ENCODE data around the gene GALNT9.

DNA sequence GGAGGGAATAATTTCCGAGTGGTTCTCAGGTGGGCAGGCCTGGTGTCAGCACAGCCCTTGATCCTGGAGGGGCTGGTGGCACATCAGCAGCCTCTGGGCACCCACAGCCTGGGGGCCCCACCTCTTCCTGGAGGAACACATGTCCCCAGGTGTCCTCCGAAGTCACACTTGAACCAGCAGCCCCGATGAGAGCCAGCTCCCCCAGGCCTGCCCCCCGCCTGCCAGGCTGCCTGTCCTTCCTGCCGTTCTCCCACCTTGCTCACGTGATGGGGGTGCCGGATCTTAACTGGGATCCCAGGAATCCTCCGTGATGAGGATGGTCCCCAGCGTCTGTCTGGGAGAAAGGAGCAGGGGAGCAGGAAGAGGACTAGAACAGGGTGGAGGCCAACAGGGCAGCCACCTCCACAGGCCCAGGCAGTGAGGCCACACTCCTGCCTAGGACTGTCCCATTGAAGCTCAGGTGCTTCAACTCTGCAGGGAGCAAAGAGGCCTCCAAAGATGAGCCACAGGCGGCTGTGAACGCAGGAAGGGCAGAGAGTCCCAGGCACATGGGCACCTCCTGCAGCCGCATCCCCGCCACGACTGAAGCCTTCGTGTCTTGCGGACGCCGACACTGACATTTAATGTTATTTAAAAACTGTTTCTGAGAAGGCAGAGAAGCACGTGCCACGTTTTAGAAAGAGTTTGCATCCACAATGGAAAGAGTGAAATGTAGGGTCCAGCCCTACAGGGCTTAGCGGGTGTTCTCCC lies 77.5 kb downstream of the GALNT9 start:
- TF ChIP-seq, protein P1, sequence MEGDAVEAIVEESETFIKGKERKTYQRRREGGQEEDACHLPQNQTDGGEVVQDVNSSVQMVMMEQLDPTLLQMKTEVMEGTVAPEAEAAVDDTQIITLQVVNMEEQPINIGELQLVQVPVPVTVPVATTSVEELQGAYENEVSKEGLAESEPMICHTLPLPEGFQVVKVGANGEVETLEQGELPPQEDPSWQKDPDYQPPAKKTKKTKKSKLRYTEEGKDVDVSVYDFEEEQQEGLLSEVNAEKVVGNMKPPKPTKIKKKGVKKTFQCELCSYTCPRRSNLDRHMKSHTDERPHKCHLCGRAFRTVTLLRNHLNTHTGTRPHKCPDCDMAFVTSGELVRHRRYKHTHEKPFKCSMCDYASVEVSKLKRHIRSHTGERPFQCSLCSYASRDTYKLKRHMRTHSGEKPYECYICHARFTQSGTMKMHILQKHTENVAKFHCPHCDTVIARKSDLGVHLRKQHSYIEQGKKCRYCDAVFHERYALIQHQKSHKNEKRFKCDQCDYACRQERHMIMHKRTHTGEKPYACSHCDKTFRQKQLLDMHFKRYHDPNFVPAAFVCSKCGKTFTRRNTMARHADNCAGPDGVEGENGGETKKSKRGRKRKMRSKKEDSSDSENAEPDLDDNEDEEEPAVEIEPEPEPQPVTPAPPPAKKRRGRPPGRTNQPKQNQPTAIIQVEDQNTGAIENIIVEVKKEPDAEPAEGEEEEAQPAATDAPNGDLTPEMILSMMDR (conservative IDR thresholded peaks at IDR 0.05; ENCODE audit: low read depth, low read length) = no peak
- no peak for TF ChIP-seq EZH2 (IDR thresholded peaks at IDR 0.05; ENCODE audit: low read length, unreplicated experiment)
